ENCODE measurements around the gene ZDHHC14.

GRCh38 chr6:157398151-157398550, 17.2 kb downstream of the ZDHHC14 start:
- TF ChIP-seq, protein P1, sequence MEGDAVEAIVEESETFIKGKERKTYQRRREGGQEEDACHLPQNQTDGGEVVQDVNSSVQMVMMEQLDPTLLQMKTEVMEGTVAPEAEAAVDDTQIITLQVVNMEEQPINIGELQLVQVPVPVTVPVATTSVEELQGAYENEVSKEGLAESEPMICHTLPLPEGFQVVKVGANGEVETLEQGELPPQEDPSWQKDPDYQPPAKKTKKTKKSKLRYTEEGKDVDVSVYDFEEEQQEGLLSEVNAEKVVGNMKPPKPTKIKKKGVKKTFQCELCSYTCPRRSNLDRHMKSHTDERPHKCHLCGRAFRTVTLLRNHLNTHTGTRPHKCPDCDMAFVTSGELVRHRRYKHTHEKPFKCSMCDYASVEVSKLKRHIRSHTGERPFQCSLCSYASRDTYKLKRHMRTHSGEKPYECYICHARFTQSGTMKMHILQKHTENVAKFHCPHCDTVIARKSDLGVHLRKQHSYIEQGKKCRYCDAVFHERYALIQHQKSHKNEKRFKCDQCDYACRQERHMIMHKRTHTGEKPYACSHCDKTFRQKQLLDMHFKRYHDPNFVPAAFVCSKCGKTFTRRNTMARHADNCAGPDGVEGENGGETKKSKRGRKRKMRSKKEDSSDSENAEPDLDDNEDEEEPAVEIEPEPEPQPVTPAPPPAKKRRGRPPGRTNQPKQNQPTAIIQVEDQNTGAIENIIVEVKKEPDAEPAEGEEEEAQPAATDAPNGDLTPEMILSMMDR (IDR thresholded peaks at IDR 0.05) = no peak
- TF ChIP-seq POLR2A (IDR thresholded peaks at IDR 0.05) = no peak

Measured in Peyer's patch (tissue), 4 donors.